Small intestine (tissue), 7 donors: ENCODE data around the gene PUSL1. TPM values are rescaled to one million over a fixed set of nuclear protein-coding genes. Genes with fewer than 3 reads are reported as not detected.

Experiments
- DNase-seq, 2 donors: peaks; one replicate each; pipeline versions ENCODE4 v3.0.0 to v3.0.0-alpha.2; 2013
- FAIRE-seq: peaks from 2 replicates; lab custom pipeline; 2012; peaks lifted over from hg19 to GRCh38; lab: Jason Lieb, UNC
- H3K27ac ChIP-seq, 3 donors: one replicate each; pipeline ENCODE4 v1.5.1; 2013; ENCODE audit warnings: low read length in 2 of 3, mild to moderate bottlenecking in 2 of 3, control low read depth in 1 of 3, inconsistent platforms in 1 of 3, low read depth in 1 of 3, moderate library complexity in 1 of 3
- H3K27me3 ChIP-seq, 3 donors: one replicate each; pipeline ENCODE4 v1.6.1; 2013; ENCODE audit warnings: low read length in 3 of 3, inconsistent platforms in 1 of 3; ENCODE audit not compliant: control insufficient read depth in 3 of 3, insufficient read depth in 3 of 3
- H3K36me3 ChIP-seq, 3 donors: one replicate each; pipeline ENCODE4 v1.6.1; 2013; ENCODE audit warnings: low read length in 3 of 3, inconsistent platforms in 1 of 3, low read depth in 1 of 3, mild to moderate bottlenecking in 1 of 3, moderate library complexity in 1 of 3; ENCODE audit not compliant: control insufficient read depth in 3 of 3, insufficient read depth in 2 of 3
- H3K4me1 ChIP-seq, 3 donors: one replicate each; pipeline ENCODE4 v1.6.1; 2013; ENCODE audit warnings: low read length in 2 of 3, inconsistent platforms in 1 of 3, low read depth in 1 of 3, mild to moderate bottlenecking in 1 of 3, moderate library complexity in 1 of 3; ENCODE audit not compliant: control insufficient read depth in 3 of 3, insufficient read depth in 2 of 3
- H3K4me3 ChIP-seq, 3 donors: one replicate each; pipeline ENCODE4 v1.5.1; 2013; ENCODE audit warnings: low read length in 3 of 3, control low read depth in 1 of 3, inconsistent platforms in 1 of 3, low read depth in 1 of 3, mild to moderate bottlenecking in 1 of 3, moderate library complexity in 1 of 3
- H3K9me3 ChIP-seq, 2 donors: one replicate each; pipeline ENCODE4 v1.6.1; 2013; ENCODE audit warnings: low read depth in 1 of 2, low read length in 1 of 2; ENCODE audit not compliant: control insufficient read depth in 2 of 2, insufficient read depth in 1 of 2
- WGBS, 3 donors: extraction: QIAGEN DNeasy Blood & Tissue Kit; methylation state at CpG; one replicate each; pipeline ENCODE4 v1.1.7; 2013; 5-methylcytosine and 5-hydroxymethylcytosine counted together
- polyA plus RNA-seq, 4 donors: library from polyadenylated mRNA; stranded (reverse) in 3 of 4; unstranded in 1 of 4; fragments of 200-250 nt in 3 of 4; fragments of 120-200 nt in 1 of 4; gene quantifications; one replicate each; pipeline versions ENCODE4 v1.2.1 to v1.2.3, GENCODE V29; 2013
- donor health status: healthy with polysubstance abuse.
- donor health status: control.
- donor health status: control.
- donor health status: Bipolar disorder and iron deficiency.
- donor health status: healthy.

The PUSL1 gene
- polyA plus RNA-seq, 4 donors = 15.0 to 22.7 (median 18.4) TPM

DNA sequence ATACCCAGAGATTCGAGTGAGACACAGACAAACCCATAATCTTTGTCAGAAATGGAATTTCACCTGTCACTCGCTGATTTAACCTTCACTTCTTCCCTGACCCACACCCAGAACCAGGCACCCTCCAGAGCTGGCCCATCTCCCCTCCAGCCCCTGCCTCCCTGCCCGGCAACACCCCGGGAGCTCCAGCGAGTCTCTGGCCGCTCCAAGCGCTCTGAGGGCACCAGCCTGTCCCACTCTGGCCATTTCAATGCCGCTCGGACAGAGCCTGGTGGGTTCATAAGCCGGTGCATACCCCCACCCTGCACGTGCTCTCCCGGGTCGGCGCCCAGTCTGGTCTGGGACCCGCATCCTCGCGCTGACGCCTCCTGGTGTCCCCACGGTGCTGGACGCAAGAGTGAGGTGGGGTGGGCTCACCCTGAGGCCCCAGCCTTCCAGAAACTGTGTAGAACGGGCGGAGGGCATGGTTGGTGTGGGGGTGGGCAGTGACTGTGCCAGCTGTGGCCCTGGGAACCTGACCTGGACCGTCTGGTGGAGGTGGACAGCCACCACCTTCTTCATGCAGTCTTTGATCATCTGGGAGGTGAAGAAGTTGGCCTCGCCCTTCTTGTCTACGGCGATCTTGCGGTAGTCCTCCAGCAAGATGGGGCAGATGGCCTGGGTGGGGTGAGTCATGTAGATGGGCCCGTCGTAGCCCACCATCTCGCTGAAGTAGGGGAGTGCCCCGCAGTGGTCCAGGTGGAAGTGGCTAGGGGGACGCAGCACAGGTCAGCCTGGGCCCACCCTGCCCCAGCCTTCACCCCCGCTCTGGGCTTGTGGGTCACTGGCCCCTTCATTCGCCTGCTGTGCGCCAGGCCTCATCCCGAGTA, 10.6 kb downstream of the PUSL1 start:
- no peak for DNase-seq
- FAIRE-seq = no peak
- no peak overlapping the region for H3K4me3 ChIP-seq
- H3K36me3 ChIP-seq = peaks cover 10 to 84% (median 14%) of the 10 kb centered on the region in 3 donors
- H3K27ac ChIP-seq = no peak overlapping the region
- H3K27me3 ChIP-seq = no peaks in the 10 kb centered on the region
- WGBS, 3 donors = 89 to 91% (median 90%) methylated on average over 36 of the region's 36 CpGs
- peaks cover 0 to 6% (median 6%) of the 10 kb centered on the region in 3 donors for H3K4me1 ChIP-seq
- H3K9me3 ChIP-seq = no peaks in the 10 kb centered on the region

DNA sequence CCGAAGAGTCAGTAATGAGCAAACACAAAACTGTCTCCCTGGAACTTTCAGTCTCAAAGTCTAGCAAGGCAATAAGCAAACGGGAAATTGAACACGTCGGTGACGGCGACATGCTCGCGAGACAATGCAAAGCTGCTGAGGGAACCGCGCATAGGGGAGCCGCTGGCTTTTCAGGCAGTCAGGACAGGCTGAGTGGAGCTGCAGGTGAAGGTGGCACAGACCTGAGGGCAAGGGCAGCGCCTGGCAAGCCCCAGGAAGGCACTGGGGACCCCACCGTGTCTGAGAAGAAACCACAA, 11.2 kb downstream of the PUSL1 start:
- 85 to 96% (median 89%) methylated on average over 12 to 13 of the region's 13 CpGs for WGBS, 3 donors
- no peak overlapping the region for H3K27ac ChIP-seq

DNA sequence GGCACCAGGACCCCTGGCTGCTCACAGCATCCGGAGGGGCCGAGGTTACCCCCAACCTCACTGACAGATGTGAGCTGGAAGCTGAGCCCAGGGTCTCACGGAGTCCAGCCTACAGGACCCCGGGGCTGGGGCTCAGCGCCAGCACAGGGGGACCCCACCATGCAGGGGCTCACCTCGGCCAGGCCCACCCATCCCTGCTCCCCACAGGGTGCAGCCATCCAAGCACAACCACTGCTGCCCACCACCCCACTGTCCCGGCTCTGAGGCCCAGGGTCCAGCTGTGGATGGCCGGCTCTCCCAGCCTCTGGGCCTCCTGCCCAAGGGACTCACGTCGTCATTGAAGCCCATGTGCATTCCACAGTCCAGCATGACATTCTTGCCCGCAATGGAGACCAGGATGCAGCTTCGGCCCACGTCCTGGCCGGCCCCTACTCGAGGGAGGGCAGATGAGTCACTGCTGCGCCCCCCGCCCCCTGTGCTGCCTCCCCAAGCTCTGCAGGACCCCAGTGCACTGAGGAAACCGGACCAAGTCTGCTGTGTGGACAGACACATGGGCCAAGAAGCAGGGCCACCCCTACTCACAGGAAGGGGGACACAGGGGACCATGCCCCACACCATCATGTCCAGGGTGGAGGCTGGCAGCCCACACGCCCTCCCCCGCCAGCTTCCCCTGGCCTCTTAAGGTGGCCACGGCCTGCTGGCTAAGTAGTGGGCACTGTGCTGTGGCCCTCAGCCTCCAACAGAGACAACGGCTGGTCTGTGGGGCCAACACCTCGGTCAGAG, 12.5 kb downstream of the PUSL1 start:
- Histone ChIP-seq H3K36me3 (peaks cover 3 to 74% (median 7%) of the 10 kb centered on the region in 3 donors), H3K27ac (no peak overlapping the region), H3K27me3 (no peaks in the 10 kb centered on the region), H3K4me3 (no peak overlapping the region), H3K4me1 (peaks cover 0 to 13% (median 6%) of the 10 kb centered on the region in 3 donors), H3K9me3 (no peaks in the 10 kb centered on the region)
- DNase-seq (no peak), FAIRE-seq (no peak)
- 80 to 87% (median 84%) methylated on average over 19 to 23 of the region's 23 CpGs for WGBS, 3 donors

More for the DNA sequence above, 11.2 kb downstream of the PUSL1 start:
- no peaks in the 10 kb centered on the region for H3K27me3 ChIP-seq
- peaks cover 7 to 78% (median 9%) of the 10 kb centered on the region in 3 donors for H3K36me3 ChIP-seq
- peaks cover 0 to 6% (median 6%) of the 10 kb centered on the region in 3 donors for H3K4me1 ChIP-seq
- no peak for FAIRE-seq
- DNase-seq = no peak
- H3K4me3 ChIP-seq = no peak overlapping the region
- H3K9me3 ChIP-seq = no peaks in the 10 kb centered on the region

DNA sequence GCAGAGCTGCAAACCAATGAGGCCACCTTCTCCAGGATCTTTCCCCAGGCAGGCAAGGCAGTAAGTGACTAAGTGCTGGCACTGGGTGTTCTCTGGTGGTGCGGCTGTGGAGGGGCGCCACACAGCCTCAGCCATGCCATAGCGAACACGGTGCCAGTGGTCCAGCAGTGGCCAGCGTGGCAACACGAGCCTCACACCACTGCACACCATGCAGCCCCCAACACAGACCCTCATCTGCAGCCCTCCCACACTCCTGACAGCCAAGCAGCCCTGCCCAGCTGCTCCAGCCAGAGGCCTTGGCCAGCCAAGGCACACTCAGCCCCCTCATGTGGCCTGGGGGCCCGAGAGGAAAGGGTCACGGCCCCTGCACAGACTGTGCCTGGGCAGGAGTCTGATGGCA, 13.1 kb downstream of the PUSL1 start:
- H3K36me3 ChIP-seq = peaks cover 3 to 74% (median 4%) of the 10 kb centered on the region in 3 donors
- no peak overlapping the region for H3K4me3 ChIP-seq
- H3K4me1 ChIP-seq = peaks cover 0 to 19% (median 6%) of the 10 kb centered on the region in 3 donors
- FAIRE-seq (no peak), DNase-seq (no peak)
- H3K27ac ChIP-seq = no peak overlapping the region
- no peaks in the 10 kb centered on the region for H3K9me3 ChIP-seq
- WGBS, 3 donors = 90 to 96% (median 92%) methylated on average over 8 of the region's 8 CpGs
- no peaks in the 10 kb centered on the region for H3K27me3 ChIP-seq

DNA sequence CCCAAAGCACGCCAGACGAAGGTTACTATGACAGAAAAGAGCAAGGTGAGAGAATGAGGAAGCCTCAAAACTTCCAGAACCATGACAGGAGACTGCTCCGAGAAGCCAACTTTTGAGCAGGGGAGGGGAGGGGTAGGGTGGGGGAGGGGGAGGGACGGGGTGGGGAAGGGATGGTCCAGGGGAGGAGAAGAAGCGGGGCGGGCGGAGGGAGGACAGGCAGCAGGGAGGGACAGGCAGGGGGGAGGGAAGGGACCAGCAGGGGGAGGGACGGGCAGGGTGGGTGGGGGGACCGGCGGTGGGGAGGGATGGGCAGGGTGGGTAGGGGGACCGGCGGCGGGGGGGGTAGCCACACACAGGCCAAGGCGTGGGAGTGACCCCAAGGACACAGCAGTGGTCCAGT, 14.0 kb downstream of the PUSL1 start:
- Histone ChIP-seq H3K36me3 (peaks cover 3 to 74% (median 4%) of the 10 kb centered on the region in 3 donors), H3K4me3 (no peak overlapping the region), H3K9me3 (no peaks in the 10 kb centered on the region), H3K4me1 (peaks cover 0 to 20% (median 6%) of the 10 kb centered on the region in 3 donors), H3K27ac (no peak overlapping the region), H3K27me3 (no peaks in the 10 kb centered on the region)
- WGBS, 3 donors = 83 to 86% (median 85%) methylated on average over 8 to 13 of the region's 14 CpGs
- no peak for DNase-seq
- no peak for FAIRE-seq

DNA sequence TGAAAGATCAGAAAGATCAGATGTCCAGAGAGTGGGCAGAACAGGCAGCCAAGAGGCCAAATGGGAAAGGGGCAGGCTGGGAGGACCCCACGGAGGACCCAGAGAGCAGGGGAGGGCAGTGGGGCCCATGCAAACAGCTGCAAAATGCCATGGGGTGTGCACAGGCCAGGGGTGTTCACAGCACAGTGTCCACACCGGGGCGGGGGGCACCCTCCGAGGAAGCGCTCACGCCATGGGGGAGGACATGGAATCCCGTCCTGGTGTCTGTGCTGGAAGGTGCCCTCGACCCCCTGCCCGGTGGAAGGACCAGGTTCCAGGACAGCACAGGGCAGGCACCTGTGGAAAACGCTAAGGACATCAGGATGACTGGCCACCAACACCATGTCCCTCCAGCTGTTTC, 14.6 kb downstream of the PUSL1 start:
- FAIRE-seq (no peak), DNase-seq (no peak)
- H3K9me3 ChIP-seq = no peaks in the 10 kb centered on the region
- peaks cover 4 to 74% (median 6%) of the 10 kb centered on the region in 3 donors for H3K36me3 ChIP-seq
- no peaks in the 10 kb centered on the region for H3K27me3 ChIP-seq
- 78 to 88% (median 83%) methylated on average over 10 of the region's 10 CpGs for WGBS, 3 donors
- no peak overlapping the region for H3K4me3 ChIP-seq
- H3K4me1 ChIP-seq = peaks cover 0 to 20% (median 6%) of the 10 kb centered on the region in 3 donors
- no peak overlapping the region for H3K27ac ChIP-seq

DNA sequence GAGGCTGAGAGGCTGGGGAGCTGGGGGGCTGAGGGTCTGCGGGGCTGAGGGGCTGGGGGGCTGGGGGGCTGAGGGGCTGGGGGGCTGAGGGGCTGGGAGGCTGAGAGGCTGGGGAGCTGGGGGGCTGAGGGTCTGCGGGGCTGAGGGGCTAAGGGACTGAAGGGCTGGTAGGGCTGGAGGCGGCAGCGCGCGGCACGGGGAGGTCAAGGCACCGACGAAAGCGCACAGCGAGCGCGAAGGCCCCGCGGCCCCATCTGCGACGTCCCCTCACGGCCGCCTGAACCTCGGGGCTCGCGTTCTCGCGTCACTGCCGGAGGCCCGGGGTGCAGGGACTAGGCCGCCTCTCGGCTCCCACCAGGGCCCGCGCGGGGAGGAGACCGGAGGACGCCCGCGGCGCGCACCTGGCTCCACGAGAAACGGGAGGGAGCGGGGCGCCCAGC, 15.7 kb downstream of the PUSL1 start:
- H3K27me3 ChIP-seq = no peaks in the 10 kb centered on the region
- H3K9me3 ChIP-seq = no peaks in the 10 kb centered on the region
- no peak for DNase-seq
- no peak for FAIRE-seq
- peak overlapping the region in 2 of 3 donors; percentile 46 to 72 for H3K27ac ChIP-seq
- H3K36me3 ChIP-seq = peaks cover 3 to 75% (median 4%) of the 10 kb centered on the region in 3 donors
- WGBS, 3 donors = 1 to 2% (median 1%) methylated on average over 13 to 41 of the region's 41 CpGs
- peak overlapping the region; percentile 61 to 84 (median 78) for H3K4me3 ChIP-seq
- peaks cover 0 to 20% (median 6%) of the 10 kb centered on the region in 3 donors for H3K4me1 ChIP-seq
